ENCODE measurements around the gene RYR3. TPM values are rescaled to one million over a fixed set of nuclear protein-coding genes. Genes with fewer than 3 reads are reported as not detected.
"Not testable (repeated sequence)": the region's sequence is repeated elsewhere in the genome, so short reads cannot be mapped to it uniquely, and the experiment has no call there.

RYR3 gene
- total RNA-seq, 1 experiment from 2014 or later: not detected

GRCh38 chr15:33569036-33569435, 258.3 kb downstream of the RYR3 start:
- no peak overlapping the region for H2AFZ ChIP-seq (ENCODE audit: low read length)
- H3K36me3 ChIP-seq (ENCODE audit: low read depth, low read length): no peaks in the 10 kb centered on the region
- TF ChIP-seq EZH2phosphoT487 (IDR thresholded peaks at IDR 0.05; ENCODE audit: borderline replicate concordance, low read length): no peak
- TF ChIP-seq EZH2 (IDR thresholded peaks at IDR 0.05; ENCODE audit: low read length, unreplicated experiment): no peak
- no peak for TF ChIP-seq CTCF (conservative IDR thresholded peaks at IDR 0.05; ENCODE audit: low read depth, low read length)
- no peak overlapping the region for H3K4me2 ChIP-seq (ENCODE audit: low read length)
- no peak overlapping the region for H3K27ac ChIP-seq (ENCODE audit: low read length)
- intact Hi-C loops (cut with micrococcal nuclease): no loop called here
- BruUV-seq (replicated peaks): no TSS peak
- peaks cover 61% of the 10 kb centered on the region for H3K27me3 ChIP-seq (ENCODE audit: low read length)
- H4K20me1 ChIP-seq (ENCODE audit: low read length): no peaks in the 10 kb centered on the region
- H3K9ac ChIP-seq (ENCODE audit: low read length): no peak overlapping the region
- ChIA-PET CTCF (no interaction called here), POLR2A (ENCODE audit: unreplicated experiment) (no interaction called here)
- no peak overlapping the region for H3K4me3 ChIP-seq (ENCODE audit: low read length)
- H3F3A ChIP-seq (ENCODE audit: low read length, unreplicated experiment): no peaks in the 10 kb centered on the region
- ATAC-seq (no peak), DNase-seq (no peak)
- H3K9me2 ChIP-seq (replicated peaks; ENCODE audit: low read length): no peaks in the 10 kb centered on the region
- H3K4me1 ChIP-seq (ENCODE audit: insufficient read depth, low read length): no peaks in the 10 kb centered on the region
- no peaks in the 10 kb centered on the region for H3K9me3 ChIP-seq (ENCODE audit: low read length)
- no peaks in the 10 kb centered on the region for H3K79me2 ChIP-seq (ENCODE audit: low read length)

GRCh38 chr15:33577911-33578310, 267.1 kb downstream of the RYR3 start:
- H3K9me2 ChIP-seq (replicated peaks; ENCODE audit: low read length); BruUV-seq (replicated peaks); ATAC-seq; H3K9me3 ChIP-seq (ENCODE audit: low read length); H2AFZ ChIP-seq (ENCODE audit: low read length); CTCF ChIA-PET; H4K20me1 ChIP-seq (ENCODE audit: low read length); H3K4me1 ChIP-seq (ENCODE audit: insufficient read depth, low read length); POLR2A ChIA-PET (ENCODE audit: unreplicated experiment); intact Hi-C loops (cut with micrococcal nuclease); DNase-seq; H3K27ac ChIP-seq (ENCODE audit: low read length); H3K4me3 ChIP-seq (ENCODE audit: low read length); H3K79me2 ChIP-seq (ENCODE audit: low read length); H3K36me3 ChIP-seq (ENCODE audit: low read depth, low read length); H3K4me2 ChIP-seq (ENCODE audit: low read length); H3K9ac ChIP-seq (ENCODE audit: low read length); H3F3A ChIP-seq (ENCODE audit: low read length, unreplicated experiment): not testable (repeated sequence)
- peaks cover 34% of the 10 kb centered on the region for H3K27me3 ChIP-seq (ENCODE audit: low read length)

GRCh38 chr15:33580526-33580925, 269.8 kb downstream of the RYR3 start:
- Histone ChIP-seq H2AFZ (ENCODE audit: low read length) (no peak overlapping the region), H3K27ac (ENCODE audit: low read length) (no peak overlapping the region), H3K4me1 (ENCODE audit: insufficient read depth, low read length) (no peaks in the 10 kb centered on the region), H3F3A (ENCODE audit: low read length, unreplicated experiment) (no peaks in the 10 kb centered on the region), H3K9me2 (replicated peaks; ENCODE audit: low read length) (no peaks in the 10 kb centered on the region), H3K9ac (ENCODE audit: low read length) (no peak overlapping the region), H3K4me3 (ENCODE audit: low read length) (no peak overlapping the region), H3K36me3 (ENCODE audit: low read depth, low read length) (no peaks in the 10 kb centered on the region), H3K27me3 (ENCODE audit: low read length) (peaks cover 15% of the 10 kb centered on the region), H3K9me3 (ENCODE audit: low read length) (no peaks in the 10 kb centered on the region), H3K79me2 (ENCODE audit: low read length) (no peaks in the 10 kb centered on the region), H3K4me2 (ENCODE audit: low read length) (no peak overlapping the region), H4K20me1 (ENCODE audit: low read length) (no peaks in the 10 kb centered on the region)
- BruUV-seq (replicated peaks): no TSS peak
- no peak for TF ChIP-seq EZH2 (IDR thresholded peaks at IDR 0.05; ENCODE audit: low read length, unreplicated experiment)
- TF ChIP-seq EZH2phosphoT487 (IDR thresholded peaks at IDR 0.05; ENCODE audit: borderline replicate concordance, low read length): no peak
- no peak for TF ChIP-seq CTCF (conservative IDR thresholded peaks at IDR 0.05; ENCODE audit: low read depth, low read length)
- ATAC-seq (no peak), DNase-seq (no peak)
- POLR2A ChIA-PET (ENCODE audit: unreplicated experiment): no interaction called here
- CTCF ChIA-PET: no interaction called here
- intact Hi-C loops (cut with micrococcal nuclease): no loop called here
